NCI-H510A (cell line): Measurements from ENCODE around the gene STAT4.

ENCODE experiments used
- DNase-seq: peaks from one replicate; lab custom pipeline; 2025; lab: John Stamatoyannopoulos, UW

STAT4 gene

DNA sequence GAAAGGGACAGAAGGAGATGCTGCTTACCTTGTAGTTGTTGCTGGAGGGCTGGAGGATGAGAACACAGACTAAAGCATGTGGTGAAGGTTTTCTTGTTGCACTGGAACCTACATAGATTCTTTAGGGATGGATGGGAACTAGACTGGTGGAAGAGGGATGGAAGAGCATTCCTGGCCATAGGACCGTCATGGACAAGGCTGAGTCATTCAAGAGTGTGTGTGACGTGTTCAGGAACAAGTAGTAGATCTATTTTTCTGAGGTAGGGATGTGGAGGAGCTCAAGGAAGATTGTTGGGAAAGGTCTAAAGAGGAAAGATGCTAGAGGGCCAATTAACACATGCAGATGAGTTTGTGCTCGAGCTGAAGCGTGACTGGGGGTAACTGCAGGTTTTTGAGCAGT, 6.6 kb downstream of the STAT4 start:
- no peak for DNase-seq

DNA sequence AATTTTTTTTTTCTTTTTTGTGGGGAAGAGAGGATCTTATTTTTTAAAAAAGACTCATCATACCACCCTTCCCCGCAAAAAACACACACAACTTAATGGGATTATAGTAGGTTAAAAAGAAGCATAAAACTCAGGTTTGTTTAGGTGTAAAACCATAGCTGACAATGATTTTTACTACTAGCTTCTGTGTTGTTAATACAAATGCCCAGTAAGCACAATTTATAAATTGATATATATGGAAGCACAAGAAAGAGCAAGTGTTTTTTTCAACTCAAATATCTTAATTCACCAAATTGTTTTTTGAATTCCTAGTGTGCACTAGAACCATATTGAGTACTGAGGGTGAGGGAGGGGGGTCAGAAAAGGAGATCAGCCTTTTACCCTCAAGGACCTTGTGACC, 7.0 kb downstream of the STAT4 start:
- DNase-seq: no peak

DNA sequence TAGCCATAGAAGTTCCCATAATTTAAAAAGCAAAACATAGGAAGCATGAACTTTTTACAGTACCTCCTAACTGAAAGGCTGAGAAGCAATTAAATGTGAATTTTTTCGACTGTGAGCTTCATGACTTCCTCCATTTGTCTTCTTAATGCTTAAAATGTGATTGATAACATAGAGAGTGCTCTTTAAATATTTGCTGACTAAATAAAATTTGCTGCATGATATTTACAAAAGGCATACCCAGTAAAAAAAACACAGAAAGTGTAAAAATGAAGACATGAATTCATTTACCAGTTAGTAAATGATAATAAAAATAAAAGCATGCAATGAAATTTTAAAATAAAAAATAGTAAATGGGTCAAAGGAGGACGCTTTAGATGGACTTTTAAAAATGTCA, 21.9 kb downstream of the STAT4 start:
- DNase-seq: no peak

DNA sequence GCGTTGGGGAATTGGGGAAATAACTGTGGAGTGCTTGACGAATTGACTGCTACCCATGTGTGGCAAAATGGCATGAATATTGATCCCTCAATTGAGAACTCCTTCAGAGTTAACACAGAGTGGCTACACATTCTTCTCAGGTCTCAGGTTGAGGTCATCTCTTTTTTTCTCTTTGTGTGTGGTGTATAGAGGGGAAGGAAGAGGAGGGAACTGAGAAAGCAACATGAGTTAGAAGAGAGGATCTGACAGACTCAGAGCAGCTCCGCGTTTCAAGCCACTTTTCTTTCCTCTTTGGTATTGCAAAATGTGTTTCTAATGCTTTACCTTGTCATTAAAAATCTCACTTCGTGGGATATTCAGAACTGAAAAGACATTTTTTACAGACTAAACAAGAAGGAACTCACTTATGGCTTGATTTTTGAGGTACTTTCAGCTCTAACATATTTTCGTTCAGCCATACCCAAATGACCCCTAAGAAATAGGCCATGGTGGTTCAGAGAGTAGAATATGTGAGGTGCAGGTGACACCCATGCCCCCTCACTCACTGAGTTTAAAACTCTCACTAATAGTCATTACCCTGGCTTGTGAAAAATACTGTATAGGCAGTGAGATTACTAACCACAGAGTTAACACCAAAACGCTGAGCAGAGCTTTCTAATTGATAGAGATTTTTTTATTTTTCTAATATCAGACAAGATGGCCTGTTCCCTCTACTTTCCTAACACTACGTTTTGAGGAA, 22.5 kb downstream of the STAT4 start:
- no peak for DNase-seq

DNA sequence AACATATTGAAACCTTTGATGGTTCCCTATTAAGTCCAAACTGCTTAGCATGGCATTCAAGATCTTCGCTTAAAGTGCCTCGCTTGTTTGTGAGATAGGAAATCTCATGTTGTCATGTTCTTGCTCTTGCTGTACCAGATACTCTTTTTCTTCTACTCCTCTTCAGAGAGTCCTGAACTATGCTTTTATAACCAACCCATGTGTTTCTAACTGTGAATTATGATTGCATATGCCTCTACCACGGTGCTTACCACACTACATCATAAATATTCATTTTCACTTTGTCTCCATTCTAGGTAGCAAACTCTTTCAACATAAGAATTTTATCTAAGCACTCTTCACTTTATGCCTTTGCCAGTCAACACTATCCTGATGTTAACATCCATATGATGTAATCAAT, 23.6 kb downstream of the STAT4 start:
- no peak for DNase-seq

DNA sequence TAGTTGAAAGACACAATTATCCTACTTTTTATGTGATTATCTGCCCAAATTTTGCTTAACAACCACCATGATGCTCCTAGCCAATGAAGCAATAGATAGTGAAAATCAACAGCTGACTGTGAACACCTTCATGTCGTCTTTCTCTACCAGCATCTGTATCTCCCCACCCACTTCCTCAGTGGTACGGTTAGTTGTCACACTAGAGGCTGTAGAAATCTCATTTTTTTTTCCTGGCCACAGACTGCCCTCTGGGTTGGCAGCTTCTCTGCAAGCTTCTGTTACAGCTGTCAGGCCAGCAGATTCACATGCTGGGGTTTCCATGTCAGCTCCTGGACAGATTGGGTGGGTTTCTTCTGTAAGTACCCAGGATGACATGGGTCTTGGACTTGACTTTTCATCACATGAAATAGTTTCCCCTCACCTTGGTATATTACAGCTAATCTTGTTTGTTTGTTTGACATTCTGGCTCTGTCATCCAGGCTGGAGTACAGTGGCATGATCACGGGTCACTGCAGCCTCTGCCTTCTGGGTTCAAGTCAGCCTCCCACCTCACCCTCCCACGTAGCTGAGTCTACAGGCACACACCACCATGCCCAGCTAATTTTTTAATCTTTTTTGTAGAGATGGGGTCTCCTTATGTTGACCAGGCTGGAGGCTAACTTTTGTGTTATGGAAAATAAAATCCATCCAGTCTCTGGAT, 24.3 kb downstream of the STAT4 start:
- DNase-seq: no peak

DNA sequence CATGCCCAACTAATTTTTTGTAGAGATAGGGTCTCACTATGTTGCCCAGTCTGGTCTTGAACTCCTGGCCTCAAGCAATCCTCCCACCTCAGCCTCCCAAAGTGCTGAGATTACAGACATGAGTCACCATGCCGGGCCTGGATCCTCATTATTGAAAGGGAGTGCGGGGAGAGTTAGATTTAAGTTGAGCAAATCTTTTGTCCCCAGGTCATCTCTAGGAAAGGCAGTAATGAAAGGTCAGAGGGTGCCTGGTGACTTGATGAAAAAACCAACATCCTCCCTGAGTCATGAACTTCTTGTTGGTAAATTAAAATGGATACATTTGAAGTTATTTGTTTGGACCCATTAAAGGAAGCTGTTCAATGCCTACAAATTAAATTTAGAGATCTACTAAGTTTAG, 25.1 kb downstream of the STAT4 start:
- DNase-seq: no peak

DNA sequence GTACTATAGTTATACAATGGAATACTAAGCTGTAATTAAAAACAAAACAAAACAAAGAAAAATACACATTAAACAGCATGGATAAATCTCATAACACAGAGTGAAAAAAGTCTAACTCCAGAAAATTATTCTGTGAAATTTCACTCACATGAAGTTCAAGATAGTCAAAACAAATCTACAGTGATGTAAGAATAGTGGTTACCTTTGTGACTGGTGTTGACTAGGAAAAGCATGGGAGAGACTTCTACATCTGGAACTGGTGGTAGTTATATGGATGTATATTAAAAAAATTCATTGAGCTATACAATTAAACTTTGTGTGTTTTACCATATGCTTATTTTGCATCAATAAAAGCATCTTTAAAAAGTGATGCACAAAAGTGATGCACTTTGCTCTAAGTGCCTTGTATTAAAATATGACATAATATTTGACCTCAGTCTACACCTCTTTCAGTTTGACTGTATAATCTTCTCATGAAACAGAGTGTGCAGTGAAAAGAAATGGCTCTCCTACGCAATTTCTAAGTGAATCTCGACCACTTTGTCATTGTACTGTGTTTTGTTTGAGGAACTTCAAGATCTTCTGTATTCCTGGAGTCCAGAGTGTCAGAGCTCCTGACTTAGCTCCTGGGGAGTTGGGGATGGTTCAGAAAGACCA, 28.0 kb downstream of the STAT4 start:
- DNase-seq: no peak

DNA sequence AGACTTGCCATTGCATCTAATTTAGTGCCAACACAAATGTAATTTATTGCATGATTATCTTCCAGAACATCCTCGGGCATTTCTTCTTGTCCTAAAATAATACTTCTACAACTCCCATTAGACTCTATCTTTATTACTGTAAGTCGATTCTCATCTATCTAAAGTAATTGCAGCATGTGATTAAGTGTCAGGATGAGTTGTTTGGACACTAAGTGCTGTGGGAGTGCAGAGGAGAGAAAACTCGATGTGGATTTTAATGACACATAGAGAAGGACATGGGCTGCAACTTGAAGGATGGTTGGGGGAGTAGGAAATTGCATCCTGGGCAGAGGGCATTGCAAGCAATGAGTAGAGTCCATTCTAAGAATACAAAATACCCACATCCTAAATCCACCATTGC, 33.5 kb downstream of the STAT4 start:
- DNase-seq: no peak

DNA sequence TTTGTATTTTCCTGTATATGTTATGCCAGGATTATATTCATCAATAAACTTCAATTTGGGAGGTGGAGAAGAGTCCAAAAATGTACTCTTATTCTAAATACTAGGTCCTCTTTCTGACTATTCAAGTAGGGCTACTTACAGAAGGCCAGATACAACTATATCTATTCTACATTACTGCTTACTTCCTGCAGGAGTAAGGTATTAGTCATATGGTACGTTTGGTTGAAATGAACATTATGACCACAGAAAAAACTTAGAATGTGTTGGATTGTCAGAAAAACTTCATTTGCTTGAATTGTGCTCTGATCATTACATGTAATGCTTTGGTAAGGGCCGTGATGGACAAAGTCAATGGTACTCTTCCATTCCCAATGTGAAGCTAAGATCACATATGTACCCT, 35.0 kb downstream of the STAT4 start:
- DNase-seq: no peak

DNA sequence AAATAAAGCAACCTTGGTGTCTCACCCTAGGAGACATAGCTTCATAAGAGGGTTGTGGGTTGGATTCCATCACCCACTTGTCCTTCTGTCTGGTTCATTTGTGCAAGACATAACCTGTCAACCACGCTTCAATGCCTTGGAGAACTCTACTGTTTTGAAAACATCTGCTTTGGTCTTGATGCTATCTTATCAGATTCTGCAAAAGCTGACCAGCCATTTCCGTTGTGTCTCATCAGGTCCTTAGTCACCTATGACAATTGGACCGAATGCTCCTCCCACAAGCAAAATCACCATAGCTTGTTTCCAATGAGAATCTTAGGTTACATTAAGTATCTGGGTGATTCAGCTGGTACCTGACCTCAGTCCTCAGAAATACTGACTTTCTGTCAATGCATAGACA, 35.4 kb downstream of the STAT4 start:
- no peak for DNase-seq

DNA sequence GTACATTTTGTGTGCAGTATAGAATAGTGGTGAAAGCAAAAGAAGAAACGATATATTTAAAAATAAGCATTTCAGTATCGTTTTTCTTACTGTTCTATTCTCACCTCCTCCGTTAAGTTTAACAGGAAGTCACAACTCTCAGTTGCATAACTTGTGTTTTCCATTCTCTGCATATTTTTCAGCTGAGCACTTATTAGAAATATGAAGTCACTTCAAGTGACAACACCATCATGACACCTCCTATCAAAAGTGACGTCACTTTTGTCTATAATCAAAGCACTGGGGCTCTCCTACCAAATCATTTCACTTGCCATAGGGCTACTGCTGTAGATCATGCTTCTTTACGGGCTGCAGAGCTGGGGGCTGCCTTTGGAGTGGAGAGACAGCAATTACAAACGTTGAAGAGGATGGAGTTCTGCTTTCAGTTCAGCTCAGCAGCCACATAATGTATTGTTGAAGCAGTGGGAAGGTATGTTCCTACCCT, 36.3 kb downstream of the STAT4 start:
- DNase-seq: no peak

DNA sequence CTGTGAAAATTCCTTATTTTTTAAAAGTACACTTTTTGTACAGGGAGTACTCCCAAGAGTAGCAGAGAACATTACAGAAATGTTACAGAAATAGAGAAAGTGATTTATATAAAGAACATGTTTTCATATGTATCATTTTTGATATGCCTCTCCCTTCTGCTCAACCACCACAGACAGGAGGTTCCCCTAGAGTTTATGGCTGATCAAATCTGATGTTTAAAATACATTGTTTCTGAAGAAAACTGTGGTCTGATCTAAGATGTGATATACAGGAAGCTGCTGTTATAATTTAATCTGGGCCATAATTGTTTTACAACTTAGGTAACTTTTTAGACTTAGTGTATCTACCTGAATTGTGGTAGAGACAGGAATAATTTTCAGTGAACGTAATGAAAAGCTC, 37.0 kb downstream of the STAT4 start:
- DNase-seq: no peak

DNA sequence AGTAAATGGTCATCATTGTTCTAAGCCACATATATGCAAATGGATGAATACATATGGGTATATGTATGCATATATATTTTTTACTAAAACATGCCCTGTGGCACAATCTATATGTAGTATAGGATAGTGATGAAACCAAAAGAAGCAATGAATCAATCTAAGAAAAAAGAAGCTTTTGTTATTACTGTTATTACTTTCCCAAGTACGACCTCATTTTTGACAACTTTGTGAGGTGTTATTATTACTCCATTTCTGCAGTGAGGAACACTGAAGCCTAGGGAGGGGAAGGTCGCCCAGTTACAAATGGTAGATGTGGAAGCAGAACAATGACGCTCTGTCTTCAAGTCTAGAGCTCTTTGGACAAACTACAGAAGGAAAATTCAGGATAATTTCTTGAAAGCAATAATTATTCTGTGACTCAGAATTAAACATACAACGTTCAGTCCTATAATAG, 38.3 kb downstream of the STAT4 start:
- no peak for DNase-seq

DNA sequence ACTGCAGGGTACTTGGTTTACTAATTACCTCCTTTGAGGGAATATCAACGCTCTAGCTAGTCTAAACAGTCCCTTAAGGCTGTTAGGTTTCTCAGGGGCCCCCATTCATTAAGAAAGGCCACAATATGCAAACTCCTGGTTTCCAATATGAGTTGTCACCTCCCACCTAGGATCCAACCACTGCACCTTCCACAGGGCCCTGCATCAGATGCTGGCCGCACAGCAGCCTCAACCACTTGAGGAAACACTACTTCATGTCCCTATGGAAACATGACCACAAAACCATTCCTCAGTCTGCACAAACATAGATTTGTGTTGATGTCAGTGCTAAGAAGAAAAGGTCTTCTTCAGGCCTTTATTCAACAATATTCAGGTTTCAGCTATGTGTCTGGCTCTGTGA, 40.9 kb downstream of the STAT4 start:
- DNase-seq: peak; percentile 27

DNA sequence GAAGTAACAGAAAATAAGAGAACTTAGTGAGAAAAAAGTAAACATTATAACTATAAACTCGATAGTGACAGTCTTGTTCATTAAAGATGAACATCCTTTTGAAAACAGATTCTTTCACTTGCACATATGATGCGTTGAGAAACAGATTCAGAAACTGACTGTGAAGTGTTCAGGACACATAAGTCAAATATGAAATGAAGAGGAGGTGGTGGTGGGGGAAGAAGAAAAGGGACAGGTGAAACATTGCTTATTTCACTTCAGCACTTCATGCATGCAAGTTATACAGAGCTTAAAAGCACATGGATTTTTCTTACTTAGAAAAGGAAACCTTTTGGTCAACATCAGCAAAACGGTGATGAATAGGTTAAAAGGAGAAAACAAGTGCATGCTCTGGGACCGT, 42.5 kb downstream of the STAT4 start:
- no peak for DNase-seq

DNA sequence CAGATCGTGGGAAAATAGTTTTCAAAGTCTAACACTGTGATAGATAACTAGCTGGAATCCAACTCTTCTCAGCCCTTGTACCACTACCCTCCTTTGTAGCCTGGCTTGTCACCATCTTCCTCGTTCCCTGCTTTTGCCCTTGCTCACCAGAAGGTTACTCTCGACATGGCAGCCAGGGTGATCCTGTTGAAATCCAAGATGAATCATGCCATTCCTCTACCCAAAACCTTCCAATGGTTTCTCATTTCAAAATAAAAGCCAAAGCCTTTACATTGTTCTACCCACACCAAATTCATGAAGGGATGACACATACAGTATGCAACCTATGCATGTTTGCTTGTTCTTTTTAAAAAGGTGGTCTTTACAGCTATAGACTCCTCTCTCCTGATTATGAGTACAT, 45.7 kb downstream of the STAT4 start:
- DNase-seq: no peak

DNA sequence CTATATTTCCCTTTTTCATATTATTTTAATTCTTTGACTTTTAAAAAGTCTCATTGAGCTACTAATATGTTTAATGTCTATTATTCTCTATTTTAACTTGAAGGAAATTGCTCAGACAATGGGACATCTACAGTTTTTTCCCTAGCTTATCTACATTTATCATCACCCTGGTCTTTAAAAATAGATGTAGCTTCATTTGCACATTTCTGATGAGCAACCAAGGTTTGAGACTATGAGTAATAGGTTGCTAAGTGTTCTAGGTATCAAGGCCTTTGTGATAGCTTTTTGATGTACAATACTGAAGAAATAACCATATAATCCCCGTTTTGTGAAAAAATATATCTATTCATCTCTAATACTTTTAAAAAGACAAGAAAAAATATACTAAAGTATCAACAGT, 47.0 kb downstream of the STAT4 start:
- no peak for DNase-seq

DNA sequence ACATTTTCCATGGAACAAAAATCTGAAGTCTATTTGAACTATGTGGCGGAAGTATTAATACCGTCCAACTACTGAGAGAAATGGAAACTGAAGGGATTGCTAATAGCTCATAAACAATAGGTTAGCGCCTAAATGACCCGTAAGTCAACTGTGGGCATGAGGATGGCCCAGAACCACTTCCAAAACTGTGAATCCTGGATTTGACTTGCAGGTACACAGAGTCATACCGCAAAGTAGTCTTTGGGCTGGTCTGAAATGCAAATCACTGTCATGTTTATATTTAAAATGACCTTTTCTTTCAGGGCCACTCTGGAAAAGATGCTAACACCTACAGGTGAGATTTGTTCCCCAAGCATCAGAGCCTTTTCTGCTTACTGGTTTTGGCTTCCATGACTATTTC, 50.6 kb downstream of the STAT4 start:
- no peak for DNase-seq

DNA sequence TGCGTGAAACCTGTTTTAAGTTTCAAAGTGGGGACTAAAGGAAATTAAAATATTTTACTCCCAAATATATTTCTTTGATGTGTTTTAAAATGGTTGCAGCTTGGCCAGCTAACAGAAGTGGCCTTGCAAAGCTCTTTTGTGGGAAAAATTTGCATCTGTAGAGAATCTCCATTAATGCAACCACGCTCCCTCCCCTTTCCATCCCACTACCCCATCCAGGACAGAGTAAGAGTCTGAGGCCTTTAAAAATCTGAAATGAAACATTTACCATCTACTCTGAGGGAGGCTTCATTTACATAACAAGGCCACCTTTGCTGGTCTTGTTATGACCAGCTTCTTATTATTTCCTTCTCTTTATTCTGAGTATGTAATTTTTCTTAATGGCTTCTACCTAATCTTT, 63.5 kb downstream of the STAT4 start:
- no peak for DNase-seq

DNA sequence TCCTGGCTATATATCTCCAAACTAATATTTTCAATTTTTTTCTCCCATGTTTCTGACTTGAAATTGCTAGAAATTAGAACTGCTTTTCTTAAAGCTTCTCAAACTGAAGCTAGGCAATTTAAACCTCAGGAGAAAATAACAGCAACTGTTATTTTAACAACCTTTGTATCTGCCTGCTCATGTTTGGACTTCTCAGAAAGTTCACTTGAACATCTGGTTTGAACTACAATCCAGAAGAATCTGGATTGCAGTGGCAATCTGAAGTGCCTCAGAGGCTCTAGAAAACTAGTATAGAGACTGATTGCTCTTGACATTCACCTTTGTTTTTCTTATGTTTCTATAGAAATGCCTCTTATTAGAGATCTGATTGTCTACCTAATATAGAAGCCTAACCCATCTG, 64.1 kb downstream of the STAT4 start:
- DNase-seq: no peak

DNA sequence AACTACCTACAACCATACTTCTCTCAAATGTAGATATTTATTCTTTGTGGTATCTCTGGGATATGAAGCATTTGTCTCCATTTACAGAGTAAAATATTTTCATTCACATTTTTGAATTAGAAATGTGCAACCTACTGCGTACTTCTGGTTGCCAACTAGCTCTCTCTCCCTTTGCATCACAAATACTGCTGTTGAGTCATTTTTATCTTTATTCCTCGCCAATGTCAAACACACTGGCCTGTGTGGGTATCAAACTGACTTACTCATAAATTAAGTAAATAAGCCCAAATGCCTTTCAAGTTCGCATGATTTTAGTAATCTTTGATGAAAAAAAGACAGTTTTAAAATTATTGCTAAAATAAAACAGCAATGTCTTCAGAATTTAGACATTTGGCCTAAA, 67.3 kb downstream of the STAT4 start:
- no peak for DNase-seq

DNA sequence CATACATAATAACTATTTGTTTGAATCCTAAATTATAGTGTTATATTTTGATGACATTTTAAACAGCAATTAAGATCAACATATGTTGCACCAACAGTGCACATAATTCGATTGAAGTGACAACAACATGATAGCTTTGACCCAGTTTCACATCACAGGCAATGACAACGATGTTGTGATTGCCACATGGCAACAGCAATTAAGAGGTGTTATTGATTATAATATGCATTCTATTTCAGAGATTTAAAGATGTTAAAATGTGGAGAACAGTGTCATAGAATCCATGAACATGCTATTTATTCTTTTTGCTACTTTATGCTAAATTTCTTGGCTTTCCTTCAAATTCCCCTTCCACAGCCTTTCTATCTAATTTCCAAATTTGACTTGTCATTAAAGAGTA, 68.5 kb downstream of the STAT4 start:
- DNase-seq: no peak
